Fibroblast of skin of scalp (primary cell): Measurements from ENCODE around the gene HEG1. TPM values are rescaled to one million over a fixed set of nuclear protein-coding genes. Genes with fewer than 3 reads are reported as not detected.

Source experiments
- DNase-seq: peaks from one replicate; pipeline ENCODE4 v3.0.0-alpha.2; 2013
- polyA plus RNA-seq, 2 experiments: library from polyadenylated mRNA; unstranded; fragments of 120-200 nt; gene quantifications; one replicate each; pipeline ENCODE4 v1.2.1, GENCODE V29; 2013; ENCODE audit not compliant: insufficient read length in 2 of 2

Gene HEG1, protein sequence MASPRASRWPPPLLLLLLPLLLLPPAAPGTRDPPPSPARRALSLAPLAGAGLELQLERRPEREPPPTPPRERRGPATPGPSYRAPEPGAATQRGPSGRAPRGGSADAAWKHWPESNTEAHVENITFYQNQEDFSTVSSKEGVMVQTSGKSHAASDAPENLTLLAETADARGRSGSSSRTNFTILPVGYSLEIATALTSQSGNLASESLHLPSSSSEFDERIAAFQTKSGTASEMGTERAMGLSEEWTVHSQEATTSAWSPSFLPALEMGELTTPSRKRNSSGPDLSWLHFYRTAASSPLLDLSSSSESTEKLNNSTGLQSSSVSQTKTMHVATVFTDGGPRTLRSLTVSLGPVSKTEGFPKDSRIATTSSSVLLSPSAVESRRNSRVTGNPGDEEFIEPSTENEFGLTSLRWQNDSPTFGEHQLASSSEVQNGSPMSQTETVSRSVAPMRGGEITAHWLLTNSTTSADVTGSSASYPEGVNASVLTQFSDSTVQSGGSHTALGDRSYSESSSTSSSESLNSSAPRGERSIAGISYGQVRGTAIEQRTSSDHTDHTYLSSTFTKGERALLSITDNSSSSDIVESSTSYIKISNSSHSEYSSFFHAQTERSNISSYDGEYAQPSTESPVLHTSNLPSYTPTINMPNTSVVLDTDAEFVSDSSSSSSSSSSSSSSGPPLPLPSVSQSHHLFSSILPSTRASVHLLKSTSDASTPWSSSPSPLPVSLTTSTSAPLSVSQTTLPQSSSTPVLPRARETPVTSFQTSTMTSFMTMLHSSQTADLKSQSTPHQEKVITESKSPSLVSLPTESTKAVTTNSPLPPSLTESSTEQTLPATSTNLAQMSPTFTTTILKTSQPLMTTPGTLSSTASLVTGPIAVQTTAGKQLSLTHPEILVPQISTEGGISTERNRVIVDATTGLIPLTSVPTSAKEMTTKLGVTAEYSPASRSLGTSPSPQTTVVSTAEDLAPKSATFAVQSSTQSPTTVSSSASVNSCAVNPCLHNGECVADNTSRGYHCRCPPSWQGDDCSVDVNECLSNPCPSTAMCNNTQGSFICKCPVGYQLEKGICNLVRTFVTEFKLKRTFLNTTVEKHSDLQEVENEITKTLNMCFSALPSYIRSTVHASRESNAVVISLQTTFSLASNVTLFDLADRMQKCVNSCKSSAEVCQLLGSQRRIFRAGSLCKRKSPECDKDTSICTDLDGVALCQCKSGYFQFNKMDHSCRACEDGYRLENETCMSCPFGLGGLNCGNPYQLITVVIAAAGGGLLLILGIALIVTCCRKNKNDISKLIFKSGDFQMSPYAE (N-terminal part only)
- 124 TPM for polyA plus RNA-seq (2013, experiment 1 of 2; ENCODE audit: insufficient read length)
- polyA plus RNA-seq (2013, experiment 2 of 2; ENCODE audit: insufficient read length) = 129 TPM

DNA sequence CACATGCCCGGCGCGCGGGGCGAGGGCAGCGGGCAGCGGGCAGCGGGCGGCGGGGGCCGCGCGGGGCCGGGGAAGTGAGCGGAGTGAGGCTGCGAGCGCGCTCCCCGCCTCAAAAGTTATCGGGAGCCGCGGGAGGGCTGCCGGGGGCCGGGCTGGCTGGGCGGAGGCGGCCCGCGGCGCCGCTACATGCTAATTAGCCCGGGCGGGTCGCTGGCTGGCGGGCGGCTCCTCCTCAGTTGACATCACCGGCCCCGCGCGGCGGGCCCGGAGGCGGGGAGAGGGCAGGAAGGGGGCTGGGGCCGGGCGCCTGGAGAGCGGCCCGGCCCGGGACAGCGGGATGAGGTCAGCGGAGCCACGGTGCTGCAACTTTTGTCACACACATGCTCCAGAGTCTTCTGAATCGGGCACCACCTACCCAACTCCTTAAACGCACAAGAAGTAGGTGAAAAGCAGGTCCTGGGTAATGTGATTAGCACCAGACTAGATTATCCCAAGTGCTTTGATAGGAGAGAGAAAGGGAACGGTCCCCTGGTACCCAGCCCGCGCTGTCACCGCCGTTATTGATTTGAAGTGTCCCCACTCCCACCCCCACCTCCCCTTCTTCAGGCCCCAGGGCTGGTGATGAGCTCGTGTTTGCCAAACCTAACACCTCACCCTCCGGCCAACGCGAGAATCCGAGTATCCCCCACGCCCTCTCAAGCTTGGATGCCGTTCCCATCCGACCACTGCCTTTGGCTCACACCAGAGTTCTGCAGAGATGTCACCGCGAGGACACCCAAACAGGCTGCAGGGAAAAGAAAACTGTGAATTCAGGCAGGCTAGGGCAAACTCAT, at the start of gene HEG1:
HEG1 (minus strand) TSS at position 85 of the 833 bp plus-strand sequence. CDS start 107 bp downstream, outside the sequence.
- peak; percentile 91 for DNase-seq

DNA sequence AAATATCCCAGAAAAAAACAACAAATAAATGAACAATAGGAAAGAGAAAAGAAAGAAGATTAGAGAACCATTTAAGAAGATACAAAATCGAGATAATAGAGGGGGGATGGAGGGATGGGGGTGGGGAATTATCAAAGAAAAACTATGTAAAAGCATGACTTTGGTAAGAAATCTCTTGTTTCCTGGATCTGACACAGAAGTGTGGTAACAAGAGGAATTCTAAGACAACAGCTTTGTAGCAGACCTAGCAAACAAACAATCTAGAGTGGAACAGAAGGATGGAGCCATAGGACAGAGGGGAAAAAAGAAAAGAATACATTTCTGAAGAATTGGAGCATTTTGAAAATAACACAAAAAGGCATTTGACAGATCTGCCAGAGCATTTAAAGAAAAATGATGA, 49.3 kb upstream of the HEG1 start:
- no peak for DNase-seq

DNA sequence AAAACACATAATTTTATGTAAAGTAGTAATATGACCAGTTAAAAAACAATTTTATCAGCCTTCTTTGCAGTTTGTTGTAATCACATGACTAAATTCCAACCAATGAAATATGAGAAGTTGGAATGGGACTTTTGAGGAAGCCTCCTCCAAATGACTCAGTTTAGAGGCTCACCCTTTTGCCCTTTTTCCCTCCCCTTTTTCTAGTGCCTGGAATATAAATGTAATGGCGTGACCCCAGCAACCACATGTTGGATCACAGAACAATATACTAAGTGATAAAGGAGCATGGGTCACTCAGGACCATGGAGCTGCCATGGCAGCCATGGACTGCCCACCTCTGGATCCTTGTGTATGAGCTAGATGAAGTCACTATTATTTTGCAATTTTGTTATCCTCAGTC, 48.8 kb upstream of the HEG1 start:
- no peak for DNase-seq

DNA sequence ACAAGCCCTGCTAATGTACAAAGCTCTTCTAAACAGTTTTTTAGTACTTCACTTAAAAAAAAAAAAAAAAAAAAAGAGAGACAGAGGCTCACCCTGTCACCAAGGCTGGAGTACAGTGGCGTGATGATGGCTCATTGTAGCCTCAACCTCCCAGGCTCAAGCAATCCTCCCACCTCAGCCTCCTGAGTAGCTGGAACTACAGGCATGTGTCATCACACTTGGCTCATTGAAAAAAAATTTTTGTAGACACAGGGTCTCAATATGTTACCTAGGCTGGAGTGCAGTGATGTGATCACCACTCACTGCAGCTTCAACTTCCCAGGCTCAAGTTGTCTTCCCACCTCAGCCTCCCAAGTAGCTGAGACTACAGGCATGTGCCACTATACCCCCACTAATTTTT, 47.6 kb upstream of the HEG1 start:
- no peak for DNase-seq

DNA sequence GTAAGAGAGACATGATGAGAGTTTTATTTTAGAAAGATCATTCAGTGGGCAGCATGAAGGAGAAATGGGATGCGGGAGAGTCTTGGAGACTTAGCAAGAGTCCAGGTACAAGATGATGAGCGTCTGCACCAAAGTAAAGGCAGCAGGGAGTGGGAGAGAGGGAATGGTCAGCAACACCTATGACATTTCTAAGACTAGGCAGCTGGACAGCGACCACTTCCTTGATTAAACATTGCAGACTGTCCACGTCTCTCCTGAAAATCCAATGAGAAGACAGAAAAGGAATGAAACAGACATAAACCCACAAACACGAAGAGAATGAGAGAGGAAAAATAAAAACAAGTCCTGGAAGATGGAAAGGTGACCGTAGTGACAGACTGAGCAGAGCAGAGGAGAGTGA, 46.7 kb upstream of the HEG1 start:
- no peak for DNase-seq

DNA sequence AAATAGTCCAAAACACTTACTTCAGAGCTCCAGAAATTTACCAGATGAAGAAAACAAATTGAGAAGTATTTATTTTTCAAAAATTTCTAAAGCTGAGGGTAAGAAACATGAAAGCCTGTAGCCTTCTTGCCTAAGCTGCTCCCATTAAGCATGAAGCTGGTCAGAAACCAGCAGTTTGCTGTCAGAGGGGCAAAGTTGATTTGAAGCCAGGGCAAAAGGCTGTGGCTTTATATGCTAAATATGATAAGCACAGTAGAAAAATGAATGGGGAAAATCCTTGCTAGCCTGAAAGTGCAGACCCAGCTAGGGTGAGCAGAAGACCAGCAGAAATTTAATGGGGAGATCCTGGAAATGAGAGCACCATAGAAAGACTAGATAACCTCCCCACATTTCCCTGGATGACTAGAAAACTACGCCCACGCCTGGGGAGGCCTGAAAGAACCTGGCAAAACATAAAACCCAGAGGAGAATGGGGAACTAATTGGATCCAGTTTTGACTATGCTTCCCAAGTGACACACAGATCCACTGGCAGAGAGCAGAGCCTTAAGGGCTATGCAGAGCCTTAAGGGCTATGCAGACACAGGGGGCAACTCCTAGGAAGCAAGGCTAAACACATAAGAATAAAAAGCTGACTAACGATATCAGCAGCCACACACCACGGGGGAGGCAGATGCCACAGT, 43.0 kb upstream of the HEG1 start:
- DNase-seq = peak; percentile 68

DNA sequence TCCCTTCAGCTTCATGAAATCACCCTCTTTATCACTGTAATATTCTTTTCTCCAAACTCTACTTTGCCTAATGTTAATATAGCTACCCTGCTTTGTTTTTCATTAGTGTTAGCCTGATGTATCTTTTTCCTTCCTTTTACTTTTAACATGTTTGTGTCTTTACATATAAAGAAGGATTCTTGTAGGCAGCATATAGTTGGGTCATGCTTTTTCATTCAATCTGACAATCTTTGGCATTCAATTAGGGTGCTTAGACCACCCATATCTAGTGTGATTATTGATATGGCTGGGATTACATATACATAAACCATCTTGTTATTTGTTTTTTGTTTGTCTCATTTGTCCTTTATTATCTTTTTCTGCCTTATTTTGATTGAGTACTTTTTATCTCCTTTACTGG, 34.9 kb upstream of the HEG1 start:
- no peak for DNase-seq

DNA sequence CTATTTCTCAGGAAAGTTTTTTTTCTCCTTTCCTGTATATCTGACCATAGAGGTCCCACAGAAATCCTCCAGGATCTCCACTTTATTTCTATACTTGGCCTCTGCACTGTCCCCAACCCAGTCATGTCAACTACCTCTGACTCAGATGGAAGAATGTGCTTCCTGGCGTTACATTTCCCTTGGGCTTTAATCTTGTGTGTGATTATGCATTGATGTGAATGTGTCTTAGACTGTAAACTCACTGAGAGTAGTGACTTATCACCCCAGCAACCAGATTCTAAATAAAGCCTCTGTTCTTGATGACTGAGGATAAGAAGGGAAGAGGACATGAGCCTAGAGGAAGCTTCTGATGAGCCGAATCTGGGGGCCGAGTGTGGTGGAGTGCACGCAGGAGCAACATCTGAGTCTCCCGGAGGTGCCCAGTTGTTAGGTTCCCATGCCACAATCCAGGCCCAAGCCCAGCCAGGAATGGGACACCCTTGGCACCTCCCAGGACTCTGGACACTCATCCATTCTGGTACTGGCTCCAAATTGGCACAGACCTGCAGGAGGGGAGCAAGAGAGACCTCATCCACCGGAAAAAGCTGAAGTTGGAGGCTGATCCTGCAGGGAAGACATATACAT, 32.1 kb upstream of the HEG1 start:
- peak; percentile 86 for DNase-seq

DNA sequence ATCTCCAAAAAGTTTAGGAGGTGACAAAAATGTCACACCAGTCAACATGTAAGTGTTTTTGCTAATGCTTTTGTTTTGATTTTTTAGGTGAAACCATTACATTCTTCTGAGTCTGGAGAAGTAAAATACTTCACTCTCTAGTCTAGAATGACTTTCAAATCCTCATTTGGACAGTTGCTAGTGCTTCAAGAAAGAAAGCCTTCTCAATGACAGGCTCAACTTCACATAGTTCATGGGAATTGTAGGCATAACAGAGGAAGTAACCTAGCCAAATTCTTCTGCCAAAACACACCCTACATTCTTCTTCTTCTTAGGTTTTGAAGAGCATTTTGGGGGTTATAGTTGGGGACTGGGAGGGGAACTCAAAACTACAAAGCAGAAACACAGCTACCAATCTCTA, 29.4 kb upstream of the HEG1 start:
- DNase-seq = no peak

DNA sequence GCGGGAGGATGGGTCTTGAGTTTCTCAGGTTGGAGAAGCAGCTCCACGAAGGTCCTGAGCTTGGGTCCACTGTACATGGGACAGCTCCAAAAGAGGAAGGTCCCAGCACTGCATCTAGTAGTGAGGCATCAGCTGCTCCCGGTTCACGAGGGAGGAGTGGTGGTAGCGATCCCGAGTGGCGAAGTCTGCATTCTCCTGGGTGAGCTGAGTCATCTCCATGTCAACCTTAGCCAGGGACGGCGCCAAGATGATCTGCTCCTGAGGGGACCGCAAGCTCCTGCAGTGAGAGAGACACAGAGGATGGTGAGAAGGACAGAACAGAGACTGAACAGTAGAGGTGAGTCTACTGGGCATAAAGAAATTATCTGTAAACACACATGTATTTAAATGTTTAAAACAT, 28.0 kb upstream of the HEG1 start:
- peak; percentile 51 for DNase-seq

DNA sequence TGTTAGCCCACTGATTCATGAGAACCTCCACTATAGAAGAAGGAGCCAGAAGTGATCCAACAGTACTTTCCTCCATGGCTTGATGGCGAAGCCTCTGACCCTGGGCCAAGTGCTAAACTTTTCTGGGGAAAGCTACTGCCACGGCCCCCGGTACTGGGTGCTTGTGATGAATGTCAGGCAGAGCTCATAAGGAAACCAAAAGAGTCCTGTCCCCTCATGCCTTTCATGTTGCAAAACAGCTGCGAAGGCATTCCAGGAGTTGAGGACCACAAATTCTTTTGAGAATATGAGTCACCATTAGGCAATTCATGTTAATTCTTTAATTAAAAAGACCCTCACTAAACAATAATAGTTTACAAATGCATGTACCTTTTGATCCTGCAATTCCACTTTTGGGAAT, 26.5 kb upstream of the HEG1 start:
- DNase-seq = peak; percentile 72

DNA sequence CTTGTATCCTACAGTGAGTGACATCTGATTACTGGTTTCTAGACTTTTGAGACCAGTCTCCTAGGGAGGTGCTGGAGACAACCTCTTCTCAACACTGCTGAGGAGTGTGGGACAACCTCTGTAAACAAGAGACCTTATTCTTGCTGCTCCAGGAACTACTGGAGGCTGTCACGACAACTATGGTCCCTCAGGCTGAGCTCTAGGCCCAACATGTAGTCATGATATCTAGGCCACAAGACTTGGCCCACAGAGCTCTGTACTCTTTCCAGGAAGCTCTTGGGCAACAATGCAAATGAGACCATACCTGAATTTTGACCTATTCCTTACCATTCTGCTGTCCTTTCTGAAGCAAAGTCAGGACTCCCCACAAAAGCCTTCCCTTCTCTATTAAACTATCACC, 24.3 kb upstream of the HEG1 start:
- DNase-seq = no peak

DNA sequence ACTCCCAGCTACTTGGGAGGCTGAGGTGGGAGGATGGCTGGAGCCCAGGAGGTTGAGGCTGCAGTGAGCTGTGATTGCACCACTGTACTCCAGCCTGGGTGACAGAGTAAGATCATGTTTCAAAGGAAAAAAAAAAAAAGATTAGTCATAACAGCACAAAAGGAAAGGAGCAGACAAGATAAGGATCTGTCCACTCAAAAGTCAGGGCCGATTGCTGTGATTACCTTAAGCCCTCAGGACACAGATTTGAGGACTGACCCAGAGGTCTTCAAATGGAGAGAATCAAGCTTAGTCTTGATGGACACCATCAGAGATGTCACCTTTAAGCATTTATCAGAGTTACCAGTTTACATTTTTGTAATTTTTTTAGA, 23.9 kb upstream of the HEG1 start:
- DNase-seq = no peak

DNA sequence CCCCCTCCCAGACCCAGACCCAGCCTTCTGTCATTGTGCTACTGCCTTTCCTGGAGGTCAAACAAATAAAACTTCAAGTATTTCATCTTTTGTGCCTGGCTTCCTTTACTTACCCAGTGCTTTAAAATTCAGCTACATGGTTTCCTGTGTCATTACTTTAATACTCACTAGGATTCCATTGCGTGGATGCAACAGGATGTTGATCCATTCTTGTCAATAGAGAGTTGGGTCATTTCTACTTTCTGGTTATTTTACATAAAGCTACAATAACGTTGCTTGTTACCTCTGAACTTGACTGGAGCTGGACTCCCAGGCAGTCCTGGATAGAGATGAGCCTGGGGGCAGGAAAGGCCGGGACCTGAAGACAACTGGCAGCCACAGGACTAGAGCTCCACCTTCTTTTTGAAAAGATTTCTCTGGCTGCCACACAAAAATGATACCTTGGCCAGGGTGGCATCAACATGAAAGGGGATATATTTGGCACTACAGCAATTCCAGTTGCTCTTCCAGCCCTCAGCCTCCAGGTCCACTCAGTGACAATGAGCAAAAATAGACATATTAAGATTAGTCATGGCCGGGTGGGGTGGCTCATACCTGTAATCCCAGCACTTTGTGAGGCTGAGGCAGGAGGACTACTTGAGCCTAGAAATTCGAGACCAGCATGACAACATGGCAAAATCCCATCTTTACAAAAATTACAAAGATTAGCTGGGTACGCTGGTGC, 23.3 kb upstream of the HEG1 start:
- no peak for DNase-seq

DNA sequence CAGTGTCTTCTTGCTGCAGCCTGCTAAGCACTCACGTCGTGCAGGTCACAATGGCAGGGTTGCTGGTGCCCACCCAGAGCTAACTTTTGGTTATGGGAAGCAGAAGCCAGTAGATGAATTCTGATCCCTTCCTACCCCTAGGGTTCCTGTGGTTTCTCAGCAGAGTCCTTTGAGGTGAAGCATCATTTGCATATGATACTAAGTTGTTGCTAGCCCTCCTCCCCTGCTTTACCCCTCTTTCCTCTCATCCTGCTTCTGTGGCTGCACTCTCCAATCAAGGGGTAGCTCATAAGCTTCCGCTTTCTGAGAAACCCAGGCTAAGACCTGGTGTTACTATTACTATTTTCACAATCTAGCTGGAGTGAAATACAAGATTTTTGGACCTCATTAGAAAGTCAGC, 22.1 kb upstream of the HEG1 start:
- no peak for DNase-seq

DNA sequence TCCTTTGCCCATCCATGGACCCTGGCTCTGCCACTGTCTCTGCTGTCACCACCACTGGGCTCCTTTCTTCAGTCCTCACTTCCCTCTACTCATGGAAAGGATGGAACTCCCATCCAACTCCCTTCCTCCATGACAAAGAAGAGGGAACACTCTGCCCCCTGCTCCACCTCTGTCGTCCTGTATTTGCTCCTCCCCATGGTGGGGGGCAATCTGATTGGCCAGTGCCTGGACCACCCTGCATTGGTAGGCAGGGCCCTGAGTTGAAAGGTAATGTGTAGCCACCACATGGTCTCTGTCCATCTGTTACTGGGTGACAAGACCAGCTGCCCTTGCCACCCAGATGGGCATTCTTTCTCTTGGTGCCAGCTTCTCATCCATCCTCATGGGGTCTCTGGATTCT, 20.7 kb upstream of the HEG1 start:
- DNase-seq = no peak

DNA sequence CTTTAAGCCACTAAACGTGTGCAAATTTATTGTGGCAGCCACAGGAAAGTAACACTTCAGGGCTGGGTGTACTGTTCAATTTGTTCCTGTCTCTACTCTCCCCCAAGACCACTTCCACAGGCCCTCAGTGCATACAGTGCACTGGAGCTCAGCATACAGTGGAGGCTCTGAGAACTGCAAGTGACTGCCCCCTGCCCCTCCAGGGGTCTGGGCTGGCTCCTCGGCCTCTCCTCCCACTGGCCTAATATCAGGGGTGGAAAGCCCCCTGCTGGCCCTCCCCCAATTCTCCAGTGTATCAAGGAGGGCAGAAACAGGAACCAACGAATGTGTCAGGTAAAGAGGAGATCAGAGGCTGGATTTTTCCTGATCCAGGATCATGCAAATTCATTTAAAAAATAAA, 19.9 kb upstream of the HEG1 start:
- DNase-seq = no peak

DNA sequence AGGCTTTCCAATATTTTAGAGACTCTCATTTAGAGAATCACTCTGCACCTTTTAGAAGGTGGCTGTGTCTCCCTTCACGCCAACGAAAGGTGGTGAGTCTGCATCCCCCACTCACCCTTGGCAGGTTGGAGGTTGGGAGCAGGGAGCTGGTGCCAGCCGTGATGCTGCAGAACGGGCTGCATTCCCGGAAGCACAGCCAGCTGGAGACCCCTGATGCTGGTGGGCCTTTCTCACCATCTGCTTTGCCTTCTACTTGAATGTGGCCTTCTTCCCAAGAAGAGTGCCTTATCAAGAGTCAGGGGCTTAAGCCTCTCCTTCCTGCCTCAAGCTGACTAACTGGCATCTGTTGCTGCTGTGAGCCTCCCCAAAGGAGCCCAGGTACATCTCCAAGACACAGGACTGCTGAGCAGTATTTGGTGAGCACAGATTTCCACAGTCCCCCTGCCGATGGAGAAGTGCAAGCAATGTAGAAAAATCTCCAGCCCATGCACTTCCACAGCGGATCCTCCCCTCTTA, 17.7 kb upstream of the HEG1 start:
- no peak for DNase-seq

DNA sequence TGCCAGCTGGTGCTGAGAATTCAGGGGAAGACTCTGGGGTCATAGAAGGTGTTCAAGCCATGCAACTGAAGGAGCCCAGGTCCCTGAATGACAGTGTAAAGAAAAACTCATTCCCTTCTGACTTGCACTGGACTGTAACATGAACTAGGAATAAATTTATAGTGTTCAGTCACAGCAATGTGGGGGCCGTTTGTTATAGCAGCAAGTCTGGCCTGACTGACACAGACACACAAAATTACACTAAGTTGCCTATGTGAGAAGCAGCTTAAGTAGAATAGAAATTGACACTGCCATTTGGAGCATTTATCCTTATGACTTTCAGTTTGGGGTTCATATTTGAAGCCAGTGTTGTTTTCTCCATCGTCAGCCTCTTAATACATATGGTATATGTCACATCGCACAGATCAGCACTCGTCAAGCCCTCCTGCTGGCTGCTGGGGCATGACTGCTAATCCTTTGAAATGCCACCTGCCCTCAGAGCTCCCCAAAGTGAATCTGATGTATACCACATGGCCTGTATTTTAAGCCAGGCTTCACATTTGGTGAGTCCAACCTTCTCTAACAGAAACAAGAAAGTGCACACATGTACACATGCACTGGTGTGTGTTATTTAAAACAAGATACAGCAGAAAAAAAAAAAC, 17.1 kb upstream of the HEG1 start:
- no peak for DNase-seq
